HepG2 (cell line): ENCODE data around the gene C2orf42. TPM values are rescaled to one million over a fixed set of nuclear protein-coding genes. Genes with fewer than 3 reads are reported as not detected.

ENCODE experiments used
- ARID2 ChIP-seq: sonication (generic); formaldehyde crosslinking; IDR thresholded peaks from 2 replicates; pipeline ENCODE4 v1.8.1; 2022; ENCODE audit warnings: mild to moderate bottlenecking, missing genetic modification reagents, borderline replicate concordance
- CEBPG ChIP-seq: IDR thresholded peaks from 2 replicates; pipeline ENCODE4 v1.6.1; 2016
- DZIP1 ChIP-seq: sonication (generic); formaldehyde crosslinking; IDR thresholded peaks from 2 replicates; pipeline ENCODE4 v1.5.0; 2020; ENCODE audit warnings: mild to moderate bottlenecking, missing genetic modification reagents
- ELF3 ChIP-seq: IDR thresholded peaks from 2 replicates; pipeline ENCODE4 v1.6.1; 2016; ENCODE audit warnings: missing genetic modification reagents, missing compliant biosample characterization
- NR1H2 ChIP-seq: sonication (generic); formaldehyde crosslinking; IDR thresholded peaks from 2 replicates; pipeline ENCODE4 v1.8.1; 2022; ENCODE audit warnings: low read depth, missing genetic modification reagents, borderline replicate concordance
- PHB2 ChIP-seq: fragments of 450-650 bp; IDR thresholded peaks from 2 replicates; pipeline ENCODE4 v1.6.1; 2018; ENCODE audit not compliant: partially characterized antibody
- POLR2AphosphoS2 ChIP-seq: IDR thresholded peaks from 2 replicates; pipeline ENCODE4 v1.6.1; 2011; ENCODE audit warnings: low read depth, low read length, improper control_type of control experiment
- RORA ChIP-seq: sonication (generic); formaldehyde crosslinking; IDR thresholded peaks from 2 replicates; pipeline ENCODE4 v1.5.0; 2020; ENCODE audit warnings: mild to moderate bottlenecking, missing genetic modification reagents, moderate library complexity
- ZFP62 ChIP-seq: sonication (generic); formaldehyde crosslinking; IDR thresholded peaks from 2 replicates; pipeline ENCODE4 v1.4.0; 2020; ENCODE audit warnings: missing genetic modification reagents
- ZNF121 ChIP-seq: sonication (generic); formaldehyde crosslinking; IDR thresholded peaks from 2 replicates; pipeline ENCODE4 v1.5.0; 2020; ENCODE audit warnings: mild to moderate bottlenecking, missing genetic modification reagents
- ZNF235 ChIP-seq: sonication (generic); formaldehyde crosslinking; IDR thresholded peaks from 2 replicates; pipeline ENCODE4 v1.8.1; 2023; ENCODE audit warnings: mild to moderate bottlenecking, missing genetic modification reagents, borderline replicate concordance
- ZNF343 ChIP-seq: sonication (generic); formaldehyde crosslinking; IDR thresholded peaks from 2 replicates; pipeline ENCODE4 v1.4.0; 2020; ENCODE audit warnings: mild to moderate bottlenecking, missing genetic modification reagents
- ZNF770 ChIP-seq: sonication (generic); formaldehyde crosslinking; IDR thresholded peaks from 2 replicates; pipeline ENCODE4 v1.5.0; 2020; ENCODE audit warnings: mild to moderate bottlenecking, missing genetic modification reagents
- ZNF777 ChIP-seq: sonication (generic); formaldehyde crosslinking; IDR thresholded peaks from 2 replicates; pipeline ENCODE4 v1.4.0; 2020; ENCODE audit warnings: missing genetic modification reagents
- polyA plus RNA-seq, 8 experiments: library from polyadenylated mRNA; depleted of rRNA in 3 of 8; stranded (reverse) in 7 of 8; unstranded in 1 of 8; fragments of >200 nt; fragmentation: Illumina TruSeq in 4 of 8; extraction: Trizol in 4 of 8; gene quantifications; 2 replicates each; pipeline versions ENCODE4 v1.2.1 to v1.2.3, GENCODE V29; 2011 to 2016; ENCODE audit warnings: low read depth in 4 of 8, missing spikeins in 1 of 8, mixed read lengths in 1 of 8; ENCODE audit not compliant: insufficient read depth in 1 of 8
- total RNA-seq, 5 experiments: library from RNA; depleted of rRNA; stranded (reverse); fragments of >200 nt; fragmentation: Illumina TruSeq; extraction: Trizol; gene quantifications; 2 replicates each; pipeline ENCODE4 v1.2.3, GENCODE V29; 2016; ENCODE audit warnings: low read depth in 1 of 5
- TF ChIP-seq, protein P1 (sequence below), 2 experiments: sonication (generic) in 1 of 2; formaldehyde crosslinking in 1 of 2; IDR thresholded peaks; 2 replicates each; pipeline versions ENCODE4 v1.4.0 to v1.6.1; 2016 to 2020; ENCODE audit warnings: borderline replicate concordance in 1 of 2, low read depth in 1 of 2, mild to moderate bottlenecking in 1 of 2, missing genetic modification reagents in 1 of 2
- TF ChIP-seq, protein P2 (sequence below): sonication (generic); formaldehyde crosslinking; conservative IDR thresholded peaks from 2 replicates; pipeline ENCODE4 v1.4.0; 2020; ENCODE audit warnings: missing genetic modification reagents
- TF ChIP-seq, protein P3 (sequence below): sonication (generic); formaldehyde crosslinking; IDR thresholded peaks from 2 replicates; pipeline ENCODE4 v1.8.0; 2023; ENCODE audit warnings: mild to moderate bottlenecking, missing genetic modification reagents

The C2orf42 gene
- total and polyA plus RNA-seq, 2 of the 13 experiments (the other 11 are each of a cell fraction or from before 2014, with no cell fraction given) = 9.3 to 9.9 TPM

GRCh38 chr2:70132244-70133126 is 58.3 kb downstream of the C2orf42 start (continued):
- TF ChIP-seq, protein P1, sequence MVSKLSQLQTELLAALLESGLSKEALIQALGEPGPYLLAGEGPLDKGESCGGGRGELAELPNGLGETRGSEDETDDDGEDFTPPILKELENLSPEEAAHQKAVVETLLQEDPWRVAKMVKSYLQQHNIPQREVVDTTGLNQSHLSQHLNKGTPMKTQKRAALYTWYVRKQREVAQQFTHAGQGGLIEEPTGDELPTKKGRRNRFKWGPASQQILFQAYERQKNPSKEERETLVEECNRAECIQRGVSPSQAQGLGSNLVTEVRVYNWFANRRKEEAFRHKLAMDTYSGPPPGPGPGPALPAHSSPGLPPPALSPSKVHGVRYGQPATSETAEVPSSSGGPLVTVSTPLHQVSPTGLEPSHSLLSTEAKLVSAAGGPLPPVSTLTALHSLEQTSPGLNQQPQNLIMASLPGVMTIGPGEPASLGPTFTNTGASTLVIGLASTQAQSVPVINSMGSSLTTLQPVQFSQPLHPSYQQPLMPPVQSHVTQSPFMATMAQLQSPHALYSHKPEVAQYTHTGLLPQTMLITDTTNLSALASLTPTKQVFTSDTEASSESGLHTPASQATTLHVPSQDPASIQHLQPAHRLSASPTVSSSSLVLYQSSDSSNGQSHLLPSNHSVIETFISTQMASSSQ (IDR thresholded peaks at IDR 0.05; ENCODE audit: low read depth) = no peak
- TF ChIP-seq, protein P1 (CRISPR knock-in tag; IDR thresholded peaks at IDR 0.05; ENCODE audit: borderline replicate concordance) = 0 out of 2 replicates have a peak, but pooled peaks have one; percentile 29
- TF ChIP-seq ZNF770 (CRISPR knock-in tag) (peak; percentile 20; the same call in 1 of the 2 replicates), PHB2 (no peak), ARID2 (CRISPR knock-in tag) (no peak), DZIP1 (CRISPR knock-in tag) (no peak), ZNF777 (CRISPR knock-in tag) (no peak), ZNF343 (CRISPR knock-in tag) (0 out of 2 replicates have a peak, but pooled peaks have one; percentile 53), NR1H2 (CRISPR knock-in tag) (no peak), ELF3 (CRISPR knock-in tag) (peak; percentile 59; the same call in 1 of the 2 replicates), ZNF235 (CRISPR knock-in tag) (no peak), ZNF121 (CRISPR knock-in tag) (0 out of 2 replicates have a peak, but pooled peaks have one; percentile 25), POLR2AphosphoS2 (no peak), CEBPG (CRISPR knock-in tag) (no peak; the same call in 1 of the 2 replicates), ZFP62 (CRISPR knock-in tag) (no peak), RORA (CRISPR knock-in tag) (peak; percentile 84; the same call in 1 of the 2 replicates)
- TF ChIP-seq, protein P2, sequence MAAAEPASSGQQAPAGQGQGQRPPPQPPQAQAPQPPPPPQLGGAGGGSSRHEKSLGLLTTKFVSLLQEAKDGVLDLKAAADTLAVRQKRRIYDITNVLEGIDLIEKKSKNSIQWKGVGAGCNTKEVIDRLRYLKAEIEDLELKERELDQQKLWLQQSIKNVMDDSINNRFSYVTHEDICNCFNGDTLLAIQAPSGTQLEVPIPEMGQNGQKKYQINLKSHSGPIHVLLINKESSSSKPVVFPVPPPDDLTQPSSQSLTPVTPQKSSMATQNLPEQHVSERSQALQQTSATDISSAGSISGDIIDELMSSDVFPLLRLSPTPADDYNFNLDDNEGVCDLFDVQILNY = no peak
- TF ChIP-seq, protein P3, sequence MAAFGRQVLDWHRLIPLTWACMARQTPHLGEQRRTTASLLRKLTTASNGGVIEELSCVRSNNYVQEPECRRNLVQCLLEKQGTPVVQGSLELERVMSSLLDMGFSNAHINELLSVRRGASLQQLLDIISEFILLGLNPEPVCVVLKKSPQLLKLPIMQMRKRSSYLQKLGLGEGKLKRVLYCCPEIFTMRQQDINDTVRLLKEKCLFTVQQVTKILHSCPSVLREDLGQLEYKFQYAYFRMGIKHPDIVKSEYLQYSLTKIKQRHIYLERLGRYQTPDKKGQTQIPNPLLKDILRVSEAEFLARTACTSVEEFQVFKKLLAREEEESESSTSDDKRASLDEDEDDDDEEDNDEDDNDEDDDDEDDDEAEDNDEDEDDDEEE (CRISPR knock-in tag) = no peak
